Thymus (tissue), 11 donors: ENCODE measurements around the gene DLEC1. TPM values are rescaled to one million over a fixed set of nuclear protein-coding genes. Genes with fewer than 3 reads are reported as not detected.

Source experiments
- DNase-seq, 9 donors: peaks; one replicate each; pipeline ENCODE4 v3.0.0-alpha.2; 2013; ENCODE audit warnings: low spot score in 9 of 9, low read depth in 6 of 9, missing footprints in 1 of 9
- H3K27ac ChIP-seq, 2 donors: one replicate each; pipeline ENCODE4 v1.5.1; 2013; ENCODE audit warnings: control low read depth in 1 of 2, low read depth in 1 of 2, low read length in 1 of 2, mild to moderate bottlenecking in 1 of 2, moderate library complexity in 1 of 2
- H3K27me3 ChIP-seq, 2 donors: one replicate each; pipeline ENCODE4 v1.5.1; 2013; ENCODE audit warnings: low read length in 1 of 2; ENCODE audit not compliant: control insufficient read depth in 2 of 2, insufficient read depth in 1 of 2
- H3K36me3 ChIP-seq, 2 donors: one replicate each; pipeline ENCODE4 v1.5.1; 2013; ENCODE audit warnings: low read length in 1 of 2, mild to moderate bottlenecking in 1 of 2, moderate library complexity in 1 of 2; ENCODE audit not compliant: control insufficient read depth in 2 of 2, insufficient read depth in 2 of 2
- H3K4me1 ChIP-seq, 2 donors: one replicate each; pipeline ENCODE4 v1.5.1; 2013; ENCODE audit warnings: low read length in 2 of 2; ENCODE audit not compliant: control insufficient read depth in 2 of 2, insufficient read depth in 2 of 2
- H3K4me3 ChIP-seq, 2 donors: one replicate each; pipeline ENCODE4 v1.5.1; 2013; ENCODE audit warnings: low read length in 2 of 2, control low read depth in 1 of 2, mild to moderate bottlenecking in 1 of 2
- H3K9me3 ChIP-seq, 2 donors: one replicate each; pipeline ENCODE4 v1.5.1; 2013; ENCODE audit warnings: low read length in 1 of 2, mild to moderate bottlenecking in 1 of 2; ENCODE audit not compliant: control insufficient read depth in 2 of 2, insufficient read depth in 1 of 2
- WGBS: extraction: QIAGEN DNeasy Blood & Tissue Kit; methylation state at CpG from one replicate; pipeline ENCODE4 v1.1.7; 2013; 5-methylcytosine and 5-hydroxymethylcytosine counted together
- polyA plus RNA-seq: library from polyadenylated mRNA; stranded (reverse); fragments of 200-250 nt; gene quantifications from one replicate; pipeline ENCODE4 v1.2.3, GENCODE V29; 2013
- total RNA-seq: library from RNA; stranded (reverse); fragments of 120-200 nt; gene quantifications from one replicate; pipeline ENCODE4 v1.2.4, GENCODE V29; 2013
- donor health status: healthy.

DLEC1 gene
- total and polyA plus RNA-seq, 2 donors, result 0.09 to 0.52 TPM

- WGBS, result 98% methylated on average over 6 of the region's 6 CpGs
- Histone ChIP-seq H3K4me1 (peaks cover 6 to 24% of the 10 kb centered on the region in 2 donors), H3K4me3 (no peak overlapping the region), H3K27me3 (no peaks in the 10 kb centered on the region), H3K27ac (no peak overlapping the region), H3K9me3 (peaks cover 0 to 3% of the 10 kb centered on the region in 2 donors), H3K36me3 (peaks cover 59 to 70% of the 10 kb centered on the region in 2 donors)
- no peak for DNase-seq
Observed at GRCh38 chr3:38000965-38001455, 38.0 kb upstream of the DLEC1 start.

- Histone ChIP-seq H3K27ac (no peak overlapping the region), H3K36me3 (peaks cover 60 to 71% of the 10 kb centered on the region in 2 donors), H3K4me3 (no peak overlapping the region), H3K4me1 (peaks cover 6 to 20% of the 10 kb centered on the region in 2 donors), H3K27me3 (no peaks in the 10 kb centered on the region), H3K9me3 (peaks cover 0 to 3% of the 10 kb centered on the region in 2 donors)
- no peak for DNase-seq
- 97% methylated on average over 9 of the region's 9 CpGs for WGBS
Observed at GRCh38 chr3:38001456-38002081, 37.4 kb upstream of the DLEC1 start.

GRCh38 chr3:38002291-38002876 is 36.6 kb upstream of the DLEC1 start:
- 98% methylated on average over 6 of the region's 6 CpGs for WGBS
- Histone ChIP-seq H3K4me3 (no peak overlapping the region), H3K36me3 (peaks cover 67 to 71% of the 10 kb centered on the region in 2 donors), H3K4me1 (peaks cover 4 to 14% of the 10 kb centered on the region in 2 donors), H3K27me3 (no peaks in the 10 kb centered on the region), H3K9me3 (peaks cover 0 to 3% of the 10 kb centered on the region in 2 donors), H3K27ac (no peak overlapping the region)
- no peak for DNase-seq

- no peak overlapping the region for H3K27ac ChIP-seq
- no peak overlapping the region for H3K4me3 ChIP-seq
- peaks cover 4 to 13% of the 10 kb centered on the region in 2 donors for H3K4me1 ChIP-seq
- 91% methylated on average over 9 of the region's 9 CpGs for whole genome bisulfite sequencing
- no peak for DNase-seq
- H3K9me3 ChIP-seq, result peaks cover 0 to 3% of the 10 kb centered on the region in 2 donors
- H3K27me3 ChIP-seq, result no peaks in the 10 kb centered on the region
- peaks cover 68 to 70% of the 10 kb centered on the region in 2 donors for H3K36me3 ChIP-seq
Observed at GRCh38 chr3:38002940-38003339, 36.1 kb upstream of the DLEC1 start.

DNA sequence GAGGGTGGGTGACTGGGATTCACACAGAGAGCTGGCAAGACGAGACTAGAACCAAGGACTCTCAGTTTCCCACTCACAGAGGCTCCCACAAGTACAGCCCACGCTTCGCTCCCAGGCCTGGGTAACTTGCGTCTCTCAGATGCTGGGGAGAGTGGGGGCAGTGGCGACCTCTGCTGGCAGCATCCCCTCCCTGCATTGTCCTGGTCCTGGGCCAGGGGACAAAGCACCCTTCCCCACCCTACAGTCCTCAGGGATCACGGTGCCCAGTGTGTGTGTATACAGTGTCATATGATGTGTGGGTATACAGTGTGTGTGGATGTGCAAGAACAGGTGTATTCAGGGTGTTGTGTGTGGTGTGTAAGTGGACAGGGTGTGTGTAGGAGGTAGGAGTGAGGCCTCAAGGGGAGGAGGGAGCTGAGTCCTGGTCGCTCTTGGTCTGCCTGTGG is 35.6 kb upstream of the DLEC1 start:
- peaks cover 72% of the 10 kb centered on the region in 2 donors for H3K36me3 ChIP-seq
- 86% methylated on average over 7 of the region's 7 CpGs for whole genome bisulfite sequencing

DNA sequence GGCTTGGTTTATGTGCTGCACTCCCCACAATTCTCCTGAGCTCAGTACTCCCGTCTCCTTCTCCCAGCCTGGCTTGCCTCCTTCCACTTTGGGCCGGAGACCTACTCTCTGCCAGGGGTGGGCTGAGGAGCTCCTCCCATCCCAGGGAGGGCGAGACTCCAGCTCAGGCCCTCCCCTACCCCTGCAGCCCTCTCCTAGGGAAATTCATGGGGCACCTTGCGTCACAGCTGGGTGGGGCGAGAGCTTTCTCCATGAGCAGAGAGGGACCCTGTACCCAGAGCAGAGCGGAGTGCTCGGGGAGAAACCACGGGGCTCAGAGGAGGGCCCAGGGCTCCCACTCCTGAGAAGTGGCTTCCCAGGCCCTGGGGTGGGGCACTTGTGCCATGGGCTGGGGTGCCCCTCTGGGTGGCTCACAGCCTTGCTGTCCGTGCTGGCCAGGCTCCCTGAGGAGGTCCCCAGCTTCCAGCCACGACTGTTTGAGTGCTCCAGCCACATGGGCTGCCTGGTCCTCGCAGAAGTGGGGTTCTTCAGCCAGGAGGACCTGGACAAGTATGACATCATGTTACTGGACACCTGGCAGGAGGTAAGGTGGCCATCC is 35.1 kb upstream of the DLEC1 start:
- no peak for DNase-seq
- H3K27ac ChIP-seq, result no peak overlapping the region
- 92% methylated on average over 11 of the region's 11 CpGs for WGBS
- no peaks in the 10 kb centered on the region for H3K27me3 ChIP-seq
- peaks cover 0 to 4% of the 10 kb centered on the region in 2 donors for H3K4me1 ChIP-seq
- H3K36me3 ChIP-seq, result peaks cover 74 to 77% of the 10 kb centered on the region in 2 donors
- no peak overlapping the region for H3K4me3 ChIP-seq
- H3K9me3 ChIP-seq, result no peaks in the 10 kb centered on the region

More for the DNA sequence above, 35.6 kb upstream of the DLEC1 start:
- Histone ChIP-seq H3K9me3 (peaks cover 0 to under 1% of the 10 kb centered on the region in 2 donors), H3K27me3 (no peaks in the 10 kb centered on the region), H3K27ac (no peak overlapping the region), H3K4me3 (no peak overlapping the region), H3K4me1 (peaks cover under 1 to 8% of the 10 kb centered on the region in 2 donors)
- DNase-seq, result peak in 3 of 9 donors; percentile 55 to 57 (median 57)

- 93% methylated on average over 14 of the region's 14 CpGs for WGBS
Observed at GRCh38 chr3:38004415-38005075, 34.5 kb upstream of the DLEC1 start.

GRCh38 chr3:38005076-38006020 is 33.7 kb upstream of the DLEC1 start:
- no peak overlapping the region for H3K27ac ChIP-seq
- H3K4me3 ChIP-seq, result no peak overlapping the region
- H3K36me3 ChIP-seq, result peaks cover 71 to 74% of the 10 kb centered on the region in 2 donors
- no peaks in the 10 kb centered on the region for H3K27me3 ChIP-seq
- H3K4me1 ChIP-seq, result no peaks in the 10 kb centered on the region
- no peaks in the 10 kb centered on the region for H3K9me3 ChIP-seq
- WGBS, result 95% methylated on average over 15 of the region's 15 CpGs
- DNase-seq, result no peak

More at GRCh38 chr3:38004415-38005075, 34.5 kb upstream of the DLEC1 start:
- H3K27me3 ChIP-seq, result no peaks in the 10 kb centered on the region
- no peak overlapping the region for H3K27ac ChIP-seq
- peaks cover 75 to 78% of the 10 kb centered on the region in 2 donors for H3K36me3 ChIP-seq
- DNase-seq, result peak in 4 of 9 donors; percentile 40 to 70 (median 62)
- no peaks in the 10 kb centered on the region for H3K9me3 ChIP-seq
- no peaks in the 10 kb centered on the region for H3K4me1 ChIP-seq
- H3K4me3 ChIP-seq, result no peak overlapping the region
